Measurements from ENCODE around the gene GRM2.

The GRM2 gene

GRCh38 chr3:51706788-51707731, at the start of gene GRM2:
Gene GRM2, plus strand, starts transcription at chr3:51707068. Its CDS starts 1,916 bp downstream, at chr3:51708984.
- TF ChIP-seq CTCF (IDR thresholded peaks at IDR 0.05; ENCODE audit: control extremely low read depth, extremely low read depth, low read depth, missing control alignments), result no peak
- CTCF ChIA-PET, result interaction anchor here (1.0 to 1.4 kb wide), 2 partner anchors 9 to 93 kb away, joined by 3 read pairs; no protein-coding TSS in a partner anchor
- POLR2A ChIA-PET, result no interaction called here
- DNase-seq (ENCODE audit: extremely low spot score), result no peak

DNA sequence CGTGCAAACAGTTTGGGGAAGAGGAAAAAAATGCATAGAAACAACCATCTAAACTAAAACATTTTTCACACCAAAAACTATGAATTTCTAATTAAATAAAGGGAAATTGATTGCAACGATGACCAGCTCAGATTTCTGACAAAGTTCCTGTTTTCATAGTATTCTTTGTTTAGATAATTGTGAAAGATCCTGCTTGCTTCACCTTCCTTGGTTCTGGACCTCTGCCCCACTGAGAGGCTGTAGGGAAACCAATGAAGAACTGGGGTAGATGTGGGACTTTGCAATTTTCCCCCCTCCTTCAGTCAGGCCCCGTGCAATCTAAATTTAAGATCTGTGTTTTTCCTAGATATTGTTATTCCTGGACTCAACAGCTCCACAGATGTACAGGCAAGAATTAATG, 49.6 kb upstream of the GRM2 start:
- ChIA-PET CTCF (interaction anchor here (1.4 to 15.7 kb wide), 4 partner anchors 9 to 158 kb away, joined by 3 to 159 read pairs (median 28); partner anchors contain the start of genes DCAF1 and TEX264), POLR2A (no interaction called here)
- DNase-seq (ENCODE audit: extremely low spot score), result no peak
- TF ChIP-seq CTCF (IDR thresholded peaks at IDR 0.05; ENCODE audit: control extremely low read depth, extremely low read depth, low read depth, missing control alignments), result no peak

DNA sequence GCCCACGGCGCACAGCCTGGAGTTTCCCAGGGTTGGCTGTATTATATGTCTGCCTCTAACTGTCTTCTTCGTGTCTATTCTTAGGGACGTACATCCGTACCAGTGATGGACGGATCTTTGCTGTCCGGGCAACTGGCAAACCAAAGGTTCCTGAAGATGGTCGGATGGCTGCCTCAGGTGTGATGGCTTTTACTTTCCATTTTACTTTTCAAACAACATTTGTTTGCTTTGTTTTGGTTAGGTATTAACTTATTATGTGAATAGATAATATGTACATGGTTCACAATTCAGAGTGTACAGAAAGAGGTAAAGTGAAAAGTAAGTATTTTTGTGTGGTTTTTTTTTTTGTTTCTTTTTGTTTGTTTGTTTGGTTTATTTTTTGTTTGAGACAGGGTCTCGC, 46.9 kb upstream of the GRM2 start:
- ChIA-PET POLR2A (no interaction called here), CTCF (interaction anchor here (1.3 to 29.3 kb wide), 4 partner anchors 9 to 159 kb away, joined by 3 to 477 read pairs (median 104); partner anchors contain the start of genes DCAF1 and TEX264)
- DNase-seq (ENCODE audit: extremely low spot score), result no peak
- no peak for TF ChIP-seq CTCF (IDR thresholded peaks at IDR 0.05; ENCODE audit: control extremely low read depth, extremely low read depth, low read depth, missing control alignments)

DNA sequence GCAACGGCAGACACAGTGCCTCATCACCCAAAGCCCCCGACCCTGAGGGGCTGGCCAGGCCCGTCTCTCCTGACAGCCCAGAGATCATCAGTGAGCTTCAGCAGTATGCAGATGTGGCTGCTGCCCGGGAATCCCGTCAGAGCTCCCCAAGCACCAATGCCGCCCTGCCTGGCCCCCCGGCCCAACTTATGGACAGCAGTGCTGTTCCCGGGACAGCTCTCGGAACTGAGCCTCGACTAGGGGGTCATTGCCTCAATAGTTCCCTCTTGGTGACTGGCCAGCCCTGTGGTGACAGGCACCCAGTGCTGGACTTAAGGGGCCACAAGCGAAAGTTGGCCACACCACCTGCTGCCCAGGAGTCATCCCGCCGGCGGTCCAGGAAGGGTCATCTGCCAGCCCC, 44.4 kb upstream of the GRM2 start:
- TF ChIP-seq CTCF (IDR thresholded peaks at IDR 0.05; ENCODE audit: control extremely low read depth, extremely low read depth, low read depth, missing control alignments), result no peak
- DNase-seq (ENCODE audit: extremely low spot score), result no peak
- POLR2A ChIA-PET, result no interaction called here
- CTCF ChIA-PET, result interaction anchor here (1.7 to 29.3 kb wide), 3 partner anchors 19 to 272 kb away, joined by 3 to 477 read pairs (median 159); partner anchors contain the start of gene DCAF1

- POLR2A ChIA-PET, result no interaction called here
- DNase-seq (ENCODE audit: extremely low spot score), result no peak
- CTCF ChIA-PET, result interaction anchor here (1.0 to 29.3 kb wide), 24 partner anchors 10 to 287 kb away, joined by 3 to 477 read pairs (median 5); partner anchors contain the start of genes DCAF1 and RBM15B
- no peak for TF ChIP-seq CTCF (IDR thresholded peaks at IDR 0.05; ENCODE audit: control extremely low read depth, extremely low read depth, low read depth, missing control alignments)
These were observed 38.1 kb upstream of the GRM2 start for GRCh38 chr3:51668756-51669155.

DNA sequence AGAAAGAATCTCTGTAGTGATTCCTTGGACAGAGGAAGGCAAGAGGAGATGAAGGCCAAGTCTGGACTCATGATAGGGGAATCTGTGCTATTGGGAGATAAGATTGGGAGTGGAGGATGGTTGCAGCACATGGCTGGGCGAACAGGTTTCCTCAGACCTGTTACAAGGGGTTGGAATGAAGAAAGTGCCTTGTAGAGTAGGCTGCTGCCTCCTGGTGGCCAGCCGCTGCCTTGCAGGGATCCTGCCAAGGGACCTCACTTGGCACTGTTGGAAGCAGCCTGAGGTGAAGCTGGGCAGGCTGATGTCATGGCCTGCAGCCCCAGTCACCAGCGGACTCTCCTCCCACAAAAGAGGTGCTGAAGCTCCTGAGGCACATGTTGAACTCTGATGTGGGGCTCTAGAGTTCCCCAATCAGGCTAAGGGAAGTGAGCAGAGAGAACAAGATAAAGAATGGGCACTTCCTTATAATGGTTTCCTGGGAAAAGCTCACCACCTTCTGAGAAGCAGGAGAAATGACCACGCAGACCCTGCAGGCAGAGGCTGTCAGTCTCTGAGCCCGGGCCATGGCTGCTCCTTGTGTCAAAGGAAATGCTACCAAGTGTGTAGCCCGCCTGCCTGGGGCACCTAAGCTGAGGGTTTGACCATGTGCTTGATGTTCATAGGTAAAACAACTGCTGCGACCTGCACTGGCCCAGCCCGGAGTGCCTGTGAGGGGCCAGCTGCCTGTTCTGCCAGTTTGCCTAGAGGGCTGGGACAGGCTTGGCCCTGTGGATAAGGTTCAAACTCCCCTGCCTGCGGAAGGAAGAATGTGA, 37.4 kb upstream of the GRM2 start:
- peak; percentile 75 for DNase-seq (ENCODE audit: extremely low spot score)
- peak; percentile 100 for TF ChIP-seq CTCF (IDR thresholded peaks at IDR 0.05; ENCODE audit: control extremely low read depth, extremely low read depth, low read depth, missing control alignments)
- CTCF ChIA-PET, result interaction anchor here (0.7 to 29.3 kb wide), 48 partner anchors 11 to 300 kb away, joined by 3 to 477 read pairs (median 5); partner anchors contain the start of genes DCAF1, MANF, RAD54L2 and RBM15B
- POLR2A ChIA-PET, result interaction anchor here (1.1 kb wide), 1 partner anchor 167 kb away, joined by 3 read pairs; no protein-coding TSS in a partner anchor

All from GM10248 (cell line).